ENCODE measurements around the gene EHBP1L1. TPM values are rescaled to one million over a fixed set of nuclear protein-coding genes. Genes with fewer than 3 reads are reported as not detected.

The EHBP1L1 gene
- total and polyA plus RNA-seq, 4 donors, result 1.1 to 120 (median 10.0) TPM

DNA sequence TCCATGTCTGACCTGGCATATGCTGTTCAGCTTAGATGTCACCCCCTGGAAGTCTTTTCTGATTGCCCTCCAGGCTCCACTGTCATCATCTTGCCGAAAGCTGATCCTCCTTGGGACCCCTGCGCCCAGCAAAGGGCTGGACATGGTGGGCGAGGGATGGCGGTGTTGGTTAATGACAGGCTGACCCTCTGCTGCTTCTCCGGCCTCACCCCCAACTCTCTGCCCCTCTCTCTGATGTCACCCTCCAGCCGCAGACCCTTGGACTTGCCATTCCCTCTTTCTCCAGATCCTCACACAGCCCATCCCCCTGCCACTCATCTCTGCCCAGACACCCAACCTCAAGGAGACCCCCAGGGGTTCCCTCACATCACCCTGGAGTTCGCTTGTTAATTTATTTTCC is 2.3 kb downstream of the EHBP1L1 start:
- TF ChIP-seq HNF4G (IDR thresholded peaks at IDR 0.05), result no peak
- TF ChIP-seq, protein P1, sequence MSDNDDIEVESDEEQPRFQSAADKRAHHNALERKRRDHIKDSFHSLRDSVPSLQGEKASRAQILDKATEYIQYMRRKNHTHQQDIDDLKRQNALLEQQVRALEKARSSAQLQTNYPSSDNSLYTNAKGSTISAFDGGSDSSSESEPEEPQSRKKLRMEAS (IDR thresholded peaks at IDR 0.05), result no peak
- no peak for TF ChIP-seq JUND (IDR thresholded peaks at IDR 0.05)
- no peak for TF ChIP-seq GABPA (IDR thresholded peaks at IDR 0.05 in 1 of 2, conservative IDR thresholded peaks at IDR 0.05 in 1 of 2)
- TF ChIP-seq, protein P2, sequence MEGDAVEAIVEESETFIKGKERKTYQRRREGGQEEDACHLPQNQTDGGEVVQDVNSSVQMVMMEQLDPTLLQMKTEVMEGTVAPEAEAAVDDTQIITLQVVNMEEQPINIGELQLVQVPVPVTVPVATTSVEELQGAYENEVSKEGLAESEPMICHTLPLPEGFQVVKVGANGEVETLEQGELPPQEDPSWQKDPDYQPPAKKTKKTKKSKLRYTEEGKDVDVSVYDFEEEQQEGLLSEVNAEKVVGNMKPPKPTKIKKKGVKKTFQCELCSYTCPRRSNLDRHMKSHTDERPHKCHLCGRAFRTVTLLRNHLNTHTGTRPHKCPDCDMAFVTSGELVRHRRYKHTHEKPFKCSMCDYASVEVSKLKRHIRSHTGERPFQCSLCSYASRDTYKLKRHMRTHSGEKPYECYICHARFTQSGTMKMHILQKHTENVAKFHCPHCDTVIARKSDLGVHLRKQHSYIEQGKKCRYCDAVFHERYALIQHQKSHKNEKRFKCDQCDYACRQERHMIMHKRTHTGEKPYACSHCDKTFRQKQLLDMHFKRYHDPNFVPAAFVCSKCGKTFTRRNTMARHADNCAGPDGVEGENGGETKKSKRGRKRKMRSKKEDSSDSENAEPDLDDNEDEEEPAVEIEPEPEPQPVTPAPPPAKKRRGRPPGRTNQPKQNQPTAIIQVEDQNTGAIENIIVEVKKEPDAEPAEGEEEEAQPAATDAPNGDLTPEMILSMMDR (IDR thresholded peaks at IDR 0.05; ENCODE audit: low read depth, low read length, missing input control), result no peak
- TF ChIP-seq EGR1 (IDR thresholded peaks at IDR 0.05; ENCODE audit: low read depth in 2 of 2), result no peak
- no peak for TF ChIP-seq ATF3 (IDR thresholded peaks at IDR 0.05)
- TF ChIP-seq, protein P3, sequence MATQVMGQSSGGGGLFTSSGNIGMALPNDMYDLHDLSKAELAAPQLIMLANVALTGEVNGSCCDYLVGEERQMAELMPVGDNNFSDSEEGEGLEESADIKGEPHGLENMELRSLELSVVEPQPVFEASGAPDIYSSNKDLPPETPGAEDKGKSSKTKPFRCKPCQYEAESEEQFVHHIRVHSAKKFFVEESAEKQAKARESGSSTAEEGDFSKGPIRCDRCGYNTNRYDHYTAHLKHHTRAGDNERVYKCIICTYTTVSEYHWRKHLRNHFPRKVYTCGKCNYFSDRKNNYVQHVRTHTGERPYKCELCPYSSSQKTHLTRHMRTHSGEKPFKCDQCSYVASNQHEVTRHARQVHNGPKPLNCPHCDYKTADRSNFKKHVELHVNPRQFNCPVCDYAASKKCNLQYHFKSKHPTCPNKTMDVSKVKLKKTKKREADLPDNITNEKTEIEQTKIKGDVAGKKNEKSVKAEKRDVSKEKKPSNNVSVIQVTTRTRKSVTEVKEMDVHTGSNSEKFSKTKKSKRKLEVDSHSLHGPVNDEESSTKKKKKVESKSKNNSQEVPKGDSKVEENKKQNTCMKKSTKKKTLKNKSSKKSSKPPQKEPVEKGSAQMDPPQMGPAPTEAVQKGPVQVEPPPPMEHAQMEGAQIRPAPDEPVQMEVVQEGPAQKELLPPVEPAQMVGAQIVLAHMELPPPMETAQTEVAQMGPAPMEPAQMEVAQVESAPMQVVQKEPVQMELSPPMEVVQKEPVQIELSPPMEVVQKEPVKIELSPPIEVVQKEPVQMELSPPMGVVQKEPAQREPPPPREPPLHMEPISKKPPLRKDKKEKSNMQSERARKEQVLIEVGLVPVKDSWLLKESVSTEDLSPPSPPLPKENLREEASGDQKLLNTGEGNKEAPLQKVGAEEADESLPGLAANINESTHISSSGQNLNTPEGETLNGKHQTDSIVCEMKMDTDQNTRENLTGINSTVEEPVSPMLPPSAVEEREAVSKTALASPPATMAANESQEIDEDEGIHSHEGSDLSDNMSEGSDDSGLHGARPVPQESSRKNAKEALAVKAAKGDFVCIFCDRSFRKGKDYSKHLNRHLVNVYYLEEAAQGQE (IDR thresholded peaks at IDR 0.05), result no peak
- no peak for TF ChIP-seq FOXA2 (IDR thresholded peaks at IDR 0.05)
- TF ChIP-seq RXRA (IDR thresholded peaks at IDR 0.05), result no peak
- TF ChIP-seq RAD21 (IDR thresholded peaks at IDR 0.05), result no peak
- TF ChIP-seq TAF1 (conservative IDR thresholded peaks at IDR 0.05), result no peak
- no peak for TF ChIP-seq FOXA1 (IDR thresholded peaks at IDR 0.05)
- TF ChIP-seq ZBTB33 (IDR thresholded peaks at IDR 0.05), result no peak
- TF ChIP-seq HNF4A (conservative IDR thresholded peaks at IDR 0.05), result no peak
- TF ChIP-seq NR2F2 (IDR thresholded peaks at IDR 0.05), result no peak
- no peak for TF ChIP-seq SP1 (IDR thresholded peaks at IDR 0.05)
- no peak for TF ChIP-seq YY1 (IDR thresholded peaks at IDR 0.05)
- WGBS, result 93% methylated on average over 7 of the region's 7 CpGs
- Histone ChIP-seq H3K4me1 (ENCODE audit: control insufficient read depth in 4 of 4, insufficient read depth in 4 of 4, low read length in 3 of 4) (peaks cover 17 to 40% (median 28%) of the 10 kb centered on the region in 4 donors), H3K27ac (ENCODE audit: low read depth in 1 of 2, low read length in 2 of 2) (no peak overlapping the region), H3K27me3 (ENCODE audit: control insufficient read depth in 4 of 4, insufficient read depth in 4 of 4, low read length in 3 of 4) (no peaks in the 10 kb centered on the region), H3K36me3 (ENCODE audit: control insufficient read depth in 4 of 4, insufficient read depth in 3 of 4, low read depth in 1 of 4, low read length in 3 of 4) (peaks cover 0 to 7% (median 1%) of the 10 kb centered on the region in 4 donors), H3K9ac (ENCODE audit: low read depth in 1 of 2, low read length in 2 of 2) (no peak overlapping the region), H3K4me3 (ENCODE audit: low read depth in 1 of 3, low read length in 3 of 3) (no peak overlapping the region), H3K9me3 (ENCODE audit: control insufficient read depth in 4 of 4, low read length in 3 of 4) (no peaks in the 10 kb centered on the region)
- no peak for DNase-seq (ENCODE audit: low spot score)

All from liver (tissue), 9 donors.